HK-2 (cell line): ENCODE results near the gene ZNF497.
"Not testable (repeated sequence)": the region's sequence is repeated elsewhere in the genome, so short reads cannot be mapped to it uniquely, and the experiment has no call there.

Experiments used
- DNase-seq: peaks from one replicate; pipeline ENCODE4 v3.0.0-alpha.2; 2018; ENCODE audit not compliant: unreplicated experiment

The ZNF497 gene

DNA sequence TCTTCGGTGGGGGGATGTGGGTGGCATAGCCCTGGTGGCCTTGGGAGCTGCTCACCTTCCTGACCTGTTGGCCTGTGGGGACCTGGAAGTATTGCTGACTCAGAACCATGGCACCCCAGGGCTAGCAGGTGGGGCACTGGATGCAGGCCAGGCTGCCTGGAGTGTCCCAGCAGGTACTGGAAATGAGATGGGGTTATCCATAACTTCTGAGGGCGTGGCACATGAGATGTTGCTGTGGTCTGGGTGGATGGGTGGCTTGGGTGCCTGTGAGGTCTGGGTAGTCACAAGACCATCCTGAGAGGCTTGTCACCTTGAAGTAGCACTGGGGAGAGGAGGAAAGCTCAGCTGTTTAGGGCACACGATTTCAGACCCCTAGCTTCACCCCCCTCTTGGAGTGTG lies 32.3 kb upstream of the ZNF497 start:
- DNase-seq = no peak

DNA sequence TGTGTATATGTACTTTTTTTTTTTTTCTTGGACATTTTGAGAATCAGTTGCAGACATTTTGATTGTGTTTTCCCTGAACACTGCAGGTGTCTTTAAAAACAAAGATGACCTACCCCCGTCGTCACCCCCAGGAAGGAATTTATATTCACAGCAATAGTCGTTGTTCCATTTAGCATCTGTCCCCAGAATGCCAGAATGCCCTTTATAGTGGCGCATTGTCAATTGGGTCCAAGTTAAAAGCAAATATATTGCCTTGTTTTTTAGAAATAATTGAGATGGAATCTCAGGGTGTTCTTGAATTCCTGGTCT lies 31.1 kb upstream of the ZNF497 start:
- DNase-seq = no peak

DNA sequence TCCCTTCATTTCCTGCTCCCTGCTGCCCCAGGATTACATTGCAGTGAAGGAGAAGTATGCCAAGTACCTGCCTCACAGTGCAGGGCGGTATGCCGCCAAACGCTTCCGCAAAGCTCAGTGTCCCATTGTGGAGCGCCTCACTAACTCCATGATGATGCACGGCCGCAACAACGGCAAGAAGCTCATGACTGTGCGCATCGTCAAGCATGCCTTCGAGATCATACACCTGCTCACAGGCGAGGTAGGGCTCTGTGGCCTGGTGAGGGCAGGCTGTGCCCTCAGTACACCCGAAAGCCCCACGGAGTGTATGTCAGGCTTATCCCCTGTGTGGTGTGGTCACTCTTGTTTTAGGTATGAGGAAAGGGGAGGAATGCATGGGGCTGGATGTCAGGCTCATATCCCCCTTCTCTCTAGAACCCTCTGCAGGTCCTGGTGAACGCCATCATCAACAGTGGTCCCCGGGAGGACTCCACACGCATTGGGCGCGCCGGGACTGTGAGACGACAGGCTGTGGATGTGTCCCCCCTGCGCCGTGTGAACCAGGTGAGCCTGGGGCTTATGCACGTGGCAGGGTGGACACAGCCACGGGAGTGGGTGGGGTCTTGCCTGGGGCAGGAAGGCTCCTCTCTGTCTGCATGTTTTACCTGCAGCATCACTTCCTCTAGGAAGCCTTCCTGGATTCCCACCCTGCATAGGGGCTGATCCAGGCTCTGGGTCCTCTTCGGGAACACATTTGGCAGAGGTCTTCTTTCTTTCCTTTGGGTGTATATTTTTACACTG lies 30.6 kb upstream of the ZNF497 start:
- no peak for DNase-seq

DNA sequence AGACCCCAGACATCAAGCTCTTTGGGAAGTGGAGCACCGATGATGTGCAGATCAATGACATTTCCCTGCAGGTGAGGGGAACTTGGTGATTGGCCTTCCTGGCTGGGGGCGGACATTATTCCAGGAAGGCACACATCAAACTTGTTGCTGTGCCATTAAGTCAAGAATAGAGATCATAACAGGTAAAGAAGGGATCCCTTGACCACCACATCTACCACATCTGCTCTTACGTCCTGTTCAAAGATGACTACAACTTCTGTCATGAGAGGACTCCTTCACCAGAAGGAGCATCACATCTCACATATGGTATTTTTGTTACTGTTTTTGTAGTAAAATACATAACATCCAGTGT lies 25.6 kb upstream of the ZNF497 start:
- no peak for DNase-seq

DNA sequence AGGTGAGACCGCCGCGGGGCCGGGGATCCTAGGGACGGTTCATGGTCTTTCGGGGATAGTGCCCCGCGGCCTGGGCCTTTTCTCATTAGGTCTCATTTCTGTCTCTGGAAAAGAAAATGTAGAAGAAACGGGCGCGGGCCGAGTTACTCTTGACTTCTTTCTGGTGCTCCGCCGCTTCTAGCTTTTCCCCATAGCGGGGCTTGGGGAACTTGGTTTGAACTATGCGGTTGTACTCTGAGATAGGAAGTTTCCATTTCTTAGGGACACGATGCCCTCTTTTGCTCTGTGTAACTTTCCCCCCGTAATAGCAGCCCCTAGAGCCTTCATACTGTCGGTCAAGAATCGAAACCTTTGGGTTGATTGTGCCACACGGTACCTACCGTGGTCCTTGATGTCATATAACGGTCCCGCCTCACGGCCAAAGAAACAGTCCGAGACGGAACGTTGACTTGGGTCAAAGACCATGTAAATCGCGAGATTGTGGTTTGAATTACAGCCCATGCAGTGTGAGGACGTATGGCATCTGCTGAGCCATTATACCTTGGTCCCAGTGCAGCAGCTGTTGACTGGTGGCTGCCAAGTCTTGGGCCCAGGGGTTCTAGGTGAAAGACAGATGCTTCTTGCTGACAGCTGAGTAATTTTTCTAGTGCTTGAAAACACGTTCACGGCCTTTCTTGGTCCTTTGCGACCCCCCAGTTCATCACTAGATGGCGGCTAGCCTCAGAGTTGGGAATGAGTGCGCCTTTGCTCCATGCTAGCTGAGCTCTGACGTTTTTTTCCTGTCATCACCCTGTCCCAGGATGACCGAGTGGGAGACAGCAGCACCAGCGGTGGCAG lies 25.0 kb upstream of the ZNF497 start:
- peak; percentile 22 for DNase-seq

DNA sequence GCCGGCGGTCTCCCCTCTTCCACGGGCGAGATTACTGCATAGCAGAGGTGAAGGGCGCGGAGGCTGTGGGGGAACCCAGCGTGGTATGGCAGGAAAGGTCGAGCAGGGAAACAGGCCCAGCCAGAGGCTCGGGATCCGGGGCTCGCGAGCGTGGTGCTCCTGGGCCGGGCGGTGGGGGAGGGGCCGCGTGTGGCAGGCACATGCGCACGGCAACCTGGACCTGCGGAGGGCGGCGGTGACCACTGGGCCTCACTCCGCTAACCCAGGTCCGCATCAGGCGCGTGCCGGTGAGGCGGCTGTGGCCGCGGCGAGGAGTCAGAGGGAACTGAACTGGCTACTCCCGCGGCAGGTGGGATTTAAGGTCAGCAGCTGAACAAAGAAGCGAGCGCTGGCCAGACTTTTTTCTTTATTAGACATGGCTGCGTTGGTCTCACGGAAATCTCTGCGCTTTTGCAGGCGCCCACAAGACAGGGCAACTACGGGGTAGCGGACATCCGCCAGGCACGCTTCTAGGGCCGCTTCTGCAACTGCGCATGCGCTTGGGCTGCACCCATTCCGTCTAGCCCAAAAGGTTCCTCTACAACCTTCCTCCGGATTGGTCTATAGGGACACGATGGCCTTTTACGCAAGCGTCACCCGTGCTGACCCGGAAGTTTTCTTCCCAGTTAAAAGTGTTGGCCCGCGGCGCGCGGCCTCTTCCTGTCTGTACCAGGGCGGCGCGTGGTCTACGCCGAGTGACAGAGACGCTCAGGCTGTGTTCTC lies 24.2 kb upstream of the ZNF497 start, which contains the start of gene RPS5:
TSS of gene RPS5 (plus strand) at position 694 of the 762 bp plus-strand sequence. CDS start 869 bp downstream, outside the sequence.
- peak; percentile 98 for DNase-seq

DNA sequence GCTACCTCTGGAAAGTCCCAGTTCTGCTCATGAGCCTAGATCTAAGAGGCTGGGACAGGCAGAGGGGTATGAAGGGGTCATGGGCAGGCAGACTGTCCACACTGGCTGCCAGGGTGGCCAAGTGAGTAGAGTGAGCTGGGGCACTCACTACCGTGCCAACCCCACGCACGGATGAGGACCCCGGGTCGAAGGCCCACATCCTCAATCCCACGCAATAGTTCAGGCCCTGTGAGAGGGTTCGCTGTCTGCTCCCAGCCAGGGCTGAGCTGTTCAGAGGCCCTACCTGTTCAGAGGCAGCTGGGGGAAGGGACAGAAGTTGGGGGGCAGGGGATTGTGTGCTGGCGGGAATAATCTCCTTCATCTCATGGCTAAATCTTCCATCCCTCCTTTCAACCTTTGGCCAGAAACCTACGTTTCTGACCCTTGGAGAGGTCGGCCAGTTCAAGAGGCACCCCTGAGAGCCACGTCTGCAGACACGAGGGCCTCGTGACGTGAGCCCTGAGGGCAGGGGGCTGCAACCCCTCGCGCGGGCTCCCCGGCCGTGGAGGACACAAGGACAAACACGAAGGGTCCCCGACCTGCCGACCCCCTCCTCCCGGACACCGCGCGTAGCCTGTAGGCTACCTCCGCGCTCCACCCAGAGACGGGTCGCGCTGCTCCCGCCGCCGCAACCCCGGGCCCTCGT lies 23.5 kb upstream of the ZNF497 start:
- DNase-seq = peak; percentile 59

DNA sequence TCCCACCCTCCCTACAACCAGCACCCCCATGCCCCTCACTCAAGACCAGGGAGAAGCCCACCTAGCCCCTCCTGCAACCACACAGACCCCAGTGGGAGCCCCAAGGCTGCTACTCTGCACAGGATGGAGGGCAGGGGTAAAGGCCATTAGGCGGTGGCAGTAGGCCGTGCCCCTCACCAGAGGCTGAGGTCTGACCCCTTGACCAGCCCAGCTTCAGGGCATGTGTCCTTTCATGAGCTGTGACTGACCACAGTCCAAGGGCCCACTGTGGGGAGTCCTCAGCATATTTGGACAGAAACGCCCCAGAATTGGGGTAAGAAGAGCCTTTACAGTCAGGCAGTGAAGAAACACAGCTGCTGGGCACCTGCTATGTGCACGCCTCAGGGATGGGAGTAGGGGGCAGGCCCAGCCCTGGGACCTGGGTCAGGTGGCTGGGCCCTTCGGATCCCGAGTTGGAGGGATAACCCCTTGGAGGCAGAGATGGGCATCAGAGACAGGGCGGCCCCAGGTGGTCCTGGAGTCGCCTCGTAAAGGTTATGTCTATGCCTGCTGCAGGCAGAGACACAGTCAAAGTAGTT lies 22.9 kb upstream of the ZNF497 start:
- no peak for DNase-seq

DNA sequence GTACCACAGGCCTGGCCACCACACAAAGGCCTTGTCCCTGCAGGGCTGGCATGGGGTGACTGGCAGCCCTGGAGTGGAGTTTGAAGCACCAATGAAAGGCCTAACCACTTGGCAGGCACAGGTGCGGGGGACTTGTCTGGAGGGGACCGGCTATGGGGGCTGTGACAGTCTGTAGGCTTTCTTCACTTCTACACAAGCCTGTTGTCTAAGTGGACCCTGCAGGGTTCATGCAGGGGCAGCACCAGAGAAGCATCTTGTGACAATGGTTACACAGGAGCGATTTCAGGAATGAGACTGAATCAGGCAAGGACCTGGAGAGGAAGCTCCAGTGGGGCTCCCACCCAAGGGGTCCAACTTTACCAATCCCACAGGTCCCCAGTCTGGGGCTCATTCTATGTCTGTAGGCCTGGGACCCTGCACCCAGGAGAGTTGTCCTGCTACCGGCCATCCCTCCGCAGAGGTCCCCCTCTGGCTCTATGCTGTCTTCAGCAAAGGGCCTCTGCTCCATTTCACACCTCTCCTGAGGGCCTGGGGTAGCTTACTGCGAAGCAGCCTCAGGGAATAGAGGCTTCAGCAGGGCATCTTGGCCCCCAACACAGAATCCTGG lies 20.5 kb upstream of the ZNF497 start:
- no peak for DNase-seq

DNA sequence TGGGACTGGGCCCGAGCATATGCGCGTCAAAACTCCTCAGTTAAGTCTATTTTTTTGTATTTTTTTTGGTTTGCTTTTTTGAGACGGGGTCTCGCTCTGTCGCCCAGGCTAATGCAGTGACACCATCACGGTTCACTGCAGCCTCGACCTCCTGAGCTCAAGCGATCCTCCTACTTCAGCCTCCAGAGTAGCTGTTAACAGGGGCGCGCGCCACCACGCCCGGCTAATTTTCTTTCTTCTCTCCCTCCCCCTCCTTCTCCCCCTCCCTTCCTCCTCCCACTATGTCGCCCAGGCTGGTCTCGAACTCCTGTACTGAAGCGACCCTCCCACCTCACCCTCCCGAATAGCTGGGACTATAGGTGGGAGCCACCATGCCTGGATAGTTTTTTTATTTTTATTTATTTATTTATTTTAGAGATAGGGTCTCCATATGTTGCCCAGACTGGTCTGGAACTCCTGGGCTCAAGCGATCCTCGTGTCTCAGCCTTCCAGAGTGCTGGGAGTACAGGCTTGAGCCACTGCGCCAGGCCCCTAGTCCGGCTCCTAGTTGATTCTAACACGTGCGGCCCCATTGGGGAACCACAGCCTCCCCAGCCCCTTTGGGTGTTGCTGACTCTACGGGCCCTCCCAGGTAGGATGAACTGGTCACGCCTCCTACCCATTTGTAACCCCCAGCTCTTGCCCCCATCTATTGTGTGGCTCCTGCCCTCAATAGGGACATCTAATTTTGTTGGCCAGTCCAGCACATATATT lies 19.1 kb upstream of the ZNF497 start:
- DNase-seq = no peak

DNA sequence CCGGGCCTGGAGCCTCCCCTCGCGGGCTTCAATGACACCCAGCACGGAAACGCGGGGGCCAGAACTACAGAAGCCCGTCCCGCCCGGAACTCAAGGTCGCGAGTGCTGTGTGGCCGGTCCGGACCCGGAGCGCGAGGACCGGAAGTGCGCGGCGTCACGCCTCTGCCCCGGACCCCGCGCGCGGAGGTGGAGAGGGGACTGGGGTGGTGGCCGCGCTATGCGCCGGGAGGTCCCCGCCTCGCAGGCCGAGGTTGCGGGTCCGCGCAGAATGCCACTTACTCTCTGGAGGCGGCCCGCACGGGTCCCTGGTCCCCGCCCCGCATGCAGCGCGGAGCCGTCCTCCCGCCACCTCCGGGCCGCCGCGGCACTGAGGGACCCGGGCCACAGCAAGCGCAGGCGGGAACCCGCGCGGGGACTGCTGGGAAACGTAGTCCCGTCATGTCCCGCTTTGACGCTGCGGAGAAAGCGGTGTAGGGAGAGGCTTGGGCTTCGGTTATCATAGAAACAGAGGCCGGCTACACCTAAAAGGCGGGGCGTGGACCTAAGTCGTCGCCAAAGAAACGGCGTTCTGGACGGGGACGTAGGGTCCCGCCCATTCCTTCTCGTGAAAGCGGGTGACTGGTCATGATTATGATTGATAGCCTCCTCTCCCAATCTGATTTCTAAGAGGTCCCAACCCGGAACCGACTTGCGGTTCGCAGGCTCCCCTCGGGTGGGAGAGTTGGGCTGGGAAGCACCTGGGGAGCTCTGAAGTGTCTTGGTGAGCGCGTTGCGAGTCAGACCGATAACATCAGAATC lies 18.3 kb upstream of the ZNF497 start, which contains the start of gene ZNF837:
TSS of gene ZNF837 (minus strand) at position 369 of the 798 bp plus-strand sequence. CDS start 11,698 bp downstream, outside the sequence.
- DNase-seq = peak; percentile 99

DNA sequence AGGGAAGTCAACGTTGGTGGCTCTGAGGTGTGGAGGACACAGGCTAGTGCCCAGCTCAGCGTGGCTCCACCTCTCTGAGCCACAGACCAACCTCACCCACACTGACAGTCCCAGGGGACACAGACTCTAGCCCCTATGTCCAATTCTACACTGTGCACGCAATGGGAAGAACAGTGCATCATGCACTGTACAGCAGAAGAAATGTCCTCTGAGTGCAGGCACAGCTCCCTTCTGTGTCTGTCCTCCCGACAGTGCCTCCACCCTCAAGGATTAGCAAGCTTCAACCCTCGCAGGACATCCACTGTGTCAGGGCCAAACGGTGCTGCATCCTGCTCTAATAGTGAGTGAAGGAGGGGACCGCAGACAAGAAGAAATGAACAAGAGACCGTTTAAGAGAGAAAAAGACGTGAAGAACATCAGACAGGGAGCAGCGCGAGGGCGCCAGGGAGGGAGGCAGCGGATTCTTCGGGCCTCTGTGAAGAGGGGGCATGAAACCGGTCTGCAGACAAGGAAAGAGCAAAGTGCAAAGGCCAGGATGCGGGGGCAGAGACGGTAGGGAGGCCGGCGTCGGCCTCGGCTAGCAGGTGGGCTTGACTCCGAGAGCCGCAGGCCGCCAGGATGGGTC lies 17.6 kb upstream of the ZNF497 start:
- no peak for DNase-seq

DNA sequence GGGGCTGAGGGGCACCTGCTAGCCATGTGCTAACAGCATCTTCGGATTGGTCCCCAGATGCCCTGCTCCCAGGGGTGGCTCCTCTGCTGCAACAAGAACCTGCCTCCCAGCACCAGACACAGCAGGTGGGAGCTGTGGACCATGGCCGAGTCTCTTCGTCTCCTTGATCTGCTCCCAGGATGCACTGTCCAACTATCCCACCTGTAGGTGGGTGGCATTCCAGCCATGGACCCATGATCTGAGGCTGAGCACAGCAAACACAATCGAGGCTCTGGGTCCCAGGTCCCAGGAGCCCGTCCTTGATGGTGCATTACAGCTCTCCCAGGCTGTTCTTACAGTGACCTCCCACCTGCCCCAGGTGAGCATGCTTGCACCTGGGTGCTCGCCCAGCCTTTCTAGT lies 16.7 kb upstream of the ZNF497 start:
- no peak for DNase-seq

DNA sequence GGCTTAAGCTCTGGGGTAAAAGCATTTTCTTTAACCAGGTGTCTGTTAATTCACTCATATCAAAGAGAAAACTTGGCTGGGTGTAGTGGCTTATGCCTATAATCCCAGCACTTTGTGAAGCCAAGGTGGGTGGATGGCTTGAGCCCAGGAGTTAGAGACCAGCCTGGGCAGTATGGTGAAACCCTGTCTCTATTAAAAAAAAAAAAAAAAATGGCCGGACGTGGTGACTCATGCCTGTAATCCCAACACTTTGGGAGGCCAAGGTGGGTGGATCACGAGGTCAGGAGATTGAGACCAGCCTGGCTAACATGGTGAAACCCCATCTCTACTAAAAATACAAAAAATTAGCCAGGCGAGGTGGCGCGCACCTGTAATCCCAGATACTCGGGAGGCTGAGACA lies 14.2 kb upstream of the ZNF497 start:
- not testable (repeated sequence) for DNase-seq

DNA sequence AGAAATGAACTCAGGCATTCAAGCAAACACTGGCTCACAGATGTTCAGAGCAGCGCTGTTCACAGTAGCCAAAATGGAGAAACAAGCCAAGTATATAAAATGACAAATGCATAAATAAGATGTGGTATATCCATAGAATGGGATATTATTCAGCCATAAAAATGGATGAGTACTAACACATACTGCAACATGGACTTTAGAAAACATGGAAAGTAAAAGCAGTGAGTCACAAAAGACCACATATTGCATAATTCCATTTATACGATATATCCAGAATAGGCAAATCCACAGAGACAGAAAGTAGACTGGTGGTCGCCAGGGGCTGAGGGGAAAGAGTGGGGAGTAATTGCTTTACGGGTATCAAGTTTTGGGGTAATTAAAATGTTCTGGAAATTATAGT lies 11.6 kb upstream of the ZNF497 start:
- no peak for DNase-seq

DNA sequence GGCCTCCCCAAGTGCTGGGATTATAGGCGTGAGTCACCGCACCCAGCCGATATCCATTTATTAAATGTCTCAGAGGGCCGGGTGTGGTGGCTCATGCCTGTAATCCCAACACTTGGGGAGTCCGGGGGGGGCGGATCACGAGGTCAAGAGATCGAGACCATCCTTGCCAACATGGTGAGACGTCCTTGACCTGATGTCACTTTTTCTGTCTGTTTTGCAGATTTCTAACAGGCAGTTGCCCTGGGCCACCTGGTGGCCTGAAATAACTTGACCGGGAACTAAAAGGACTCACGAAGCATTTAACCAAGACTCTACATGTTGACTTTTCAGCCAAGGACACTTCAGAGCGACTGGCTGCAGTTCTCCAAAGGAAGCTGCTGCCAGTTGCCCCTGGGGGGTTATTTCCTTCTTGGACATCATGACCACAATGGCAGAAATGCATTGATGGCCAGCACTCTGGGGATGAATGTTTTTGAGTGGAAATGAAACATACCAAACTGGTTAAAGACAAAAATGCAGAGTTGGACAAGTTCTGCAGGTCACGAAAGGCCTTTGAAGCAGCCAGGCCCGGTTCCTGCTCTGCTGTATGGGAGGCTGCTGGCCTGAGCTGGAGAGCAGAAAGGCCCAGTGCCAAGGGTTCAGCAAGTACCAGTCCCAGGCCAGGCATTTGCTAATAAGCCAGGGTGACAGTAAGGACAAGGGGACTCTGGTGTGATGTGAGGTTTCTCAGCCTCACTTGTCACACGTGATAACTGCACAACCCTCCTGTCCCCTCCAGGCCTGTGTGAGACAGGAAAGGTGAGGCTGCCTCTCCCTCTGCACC lies 10.0 kb upstream of the ZNF497 start:
- DNase-seq = no peak

DNA sequence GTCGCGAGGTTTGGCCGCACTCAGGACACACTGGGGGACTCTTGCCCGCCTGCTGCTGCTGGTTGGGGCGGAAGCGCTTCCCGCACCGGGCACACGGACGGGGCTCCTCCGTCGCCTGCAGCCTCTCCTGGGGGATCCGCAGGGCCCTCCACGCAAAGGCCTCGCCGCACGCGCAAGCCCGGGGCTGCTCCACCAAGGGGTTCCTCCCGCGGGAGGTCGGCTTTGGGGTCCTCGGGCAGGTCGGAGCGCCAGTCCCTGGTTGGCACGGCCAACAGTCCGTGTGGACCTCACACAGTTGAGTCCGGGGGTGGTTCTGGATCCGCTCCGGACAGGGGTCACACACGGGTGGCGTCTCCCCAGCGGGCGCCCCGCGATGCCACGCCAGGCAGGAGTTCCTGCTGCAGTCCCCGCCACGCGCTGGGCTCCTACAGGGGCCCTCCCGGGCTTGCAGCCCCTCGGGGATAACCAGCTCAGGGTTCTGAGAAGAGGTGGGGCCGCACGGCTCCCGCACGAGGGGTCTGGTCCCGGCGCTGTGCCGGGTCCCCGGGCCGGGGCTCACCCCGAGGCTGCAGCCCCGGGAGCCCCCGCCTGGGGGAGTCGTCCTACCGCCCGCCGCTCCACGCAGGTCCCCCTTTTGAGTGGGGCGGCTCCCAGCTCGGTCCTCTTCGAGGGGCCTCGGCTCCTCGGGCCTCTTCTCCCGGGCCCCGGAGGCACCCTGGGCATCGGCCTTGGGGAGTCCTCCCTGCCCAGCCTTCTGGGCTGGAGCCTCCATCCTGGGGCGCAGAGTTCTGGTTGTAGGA lies 6.2 kb upstream of the ZNF497 start:
- DNase-seq = no peak
